Ishikawa (cell line): ENCODE measurements around the gene OR51L1.

Experiments
- CEBPB ChIP-seq: IDR thresholded peaks from 2 replicates; pipeline ENCODE4 v1.6.1; 2012
- CREB1 ChIP-seq: IDR thresholded peaks from 2 replicates; pipeline ENCODE4 v1.6.1; 2012; ENCODE audit warnings: low read depth
- EGR1 ChIP-seq: IDR thresholded peaks from 2 replicates; pipeline ENCODE4 v1.6.1; 2012
- EP300 ChIP-seq: IDR thresholded peaks from 2 replicates; pipeline ENCODE4 v1.6.1; 2012; ENCODE audit warnings: borderline replicate concordance
- FOXM1 ChIP-seq: IDR thresholded peaks from 2 replicates; pipeline ENCODE4 v1.6.1; 2012; ENCODE audit warnings: low read depth, borderline replicate concordance
- NFIC ChIP-seq: IDR thresholded peaks from 2 replicates; pipeline ENCODE4 v1.6.1; 2012
- RAD21 ChIP-seq: IDR thresholded peaks from 2 replicates; pipeline ENCODE4 v1.6.1; 2012; ENCODE audit warnings: low read depth
- REST ChIP-seq: IDR thresholded peaks from 2 replicates; pipeline ENCODE4 v1.6.1; 2012; ENCODE audit warnings: low read depth, mild to moderate bottlenecking
- TAF1 ChIP-seq: IDR thresholded peaks from 2 replicates; pipeline ENCODE4 v1.6.1; 2012; ENCODE audit warnings: low read depth, mild to moderate bottlenecking
- TCF12 ChIP-seq: IDR thresholded peaks from 2 replicates; pipeline ENCODE4 v1.6.1; 2012; ENCODE audit warnings: low read depth
- TEAD4 ChIP-seq: IDR thresholded peaks from 2 replicates; pipeline ENCODE4 v1.6.1; 2012
- YY1 ChIP-seq: IDR thresholded peaks from 2 replicates; pipeline ENCODE4 v1.6.1; 2012; ENCODE audit warnings: low read depth
- ZBTB7A ChIP-seq: IDR thresholded peaks from 2 replicates; pipeline ENCODE4 v1.6.1; 2012; ENCODE audit warnings: low read depth
- TF ChIP-seq, protein P1 (sequence below): IDR thresholded peaks from 2 replicates; pipeline ENCODE4 v1.6.1; 2012
- TF ChIP-seq, protein P2 (sequence below): IDR thresholded peaks from 2 replicates; pipeline ENCODE4 v1.6.1; 2012

Gene OR51L1

GRCh38 chr11:4962816-4963215, 31.8 kb upstream of the OR51L1 start:
- TF ChIP-seq RAD21 (no peak), TAF1 (no peak), TCF12 (no peak), ZBTB7A (no peak), EP300 (no peak), CREB1 (no peak), TEAD4 (no peak), NFIC (no peak), FOXM1 (no peak), EGR1 (no peak), CEBPB (no peak), REST (no peak), YY1 (no peak)
- TF ChIP-seq, protein P1, sequence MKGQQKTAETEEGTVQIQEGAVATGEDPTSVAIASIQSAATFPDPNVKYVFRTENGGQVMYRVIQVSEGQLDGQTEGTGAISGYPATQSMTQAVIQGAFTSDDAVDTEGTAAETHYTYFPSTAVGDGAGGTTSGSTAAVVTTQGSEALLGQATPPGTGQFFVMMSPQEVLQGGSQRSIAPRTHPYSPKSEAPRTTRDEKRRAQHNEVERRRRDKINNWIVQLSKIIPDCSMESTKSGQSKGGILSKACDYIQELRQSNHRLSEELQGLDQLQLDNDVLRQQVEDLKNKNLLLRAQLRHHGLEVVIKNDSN, result no peak
- TF ChIP-seq, protein P2, sequence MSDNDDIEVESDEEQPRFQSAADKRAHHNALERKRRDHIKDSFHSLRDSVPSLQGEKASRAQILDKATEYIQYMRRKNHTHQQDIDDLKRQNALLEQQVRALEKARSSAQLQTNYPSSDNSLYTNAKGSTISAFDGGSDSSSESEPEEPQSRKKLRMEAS, result no peak

DNA sequence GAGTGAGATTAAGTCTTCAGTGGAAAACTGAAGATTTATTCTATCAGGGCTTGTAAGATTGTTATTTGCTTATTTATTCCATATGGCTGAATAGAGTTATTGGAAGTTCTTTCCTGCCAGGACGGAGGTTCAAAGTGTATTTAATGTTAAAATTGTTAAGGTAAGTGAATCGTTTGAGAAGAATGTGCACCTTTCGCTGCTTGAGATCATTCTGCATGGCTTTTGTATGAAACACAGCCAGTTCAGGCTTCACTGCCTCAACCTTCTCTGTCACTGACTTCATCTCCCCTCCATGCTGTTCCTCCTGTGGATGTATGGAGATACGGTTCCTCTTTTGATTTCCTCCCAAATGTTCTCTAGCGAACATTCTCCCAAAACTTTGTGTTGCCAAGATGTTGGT, 19.2 kb upstream of the OR51L1 start:
- TF ChIP-seq EGR1 (no peak), ZBTB7A (no peak), EP300 (no peak), NFIC (no peak), TEAD4 (no peak), FOXM1 (no peak), YY1 (no peak), RAD21 (no peak), TAF1 (no peak)
- TF ChIP-seq, protein P1, result no peak
- TF ChIP-seq, protein P2, result no peak

GRCh38 chr11:4979036-4979435, 15.6 kb upstream of the OR51L1 start:
- no peak for TF ChIP-seq ZBTB7A
- TF ChIP-seq, protein P1, result no peak
- no peak for TF ChIP-seq EGR1
- TF ChIP-seq, protein P2, result no peak
- no peak for TF ChIP-seq TEAD4
- no peak for TF ChIP-seq REST
- TF ChIP-seq EP300, result no peak
- TF ChIP-seq TCF12, result no peak
- TF ChIP-seq RAD21, result no peak
- TF ChIP-seq NFIC, result no peak
- TF ChIP-seq YY1, result no peak
- TF ChIP-seq TAF1, result no peak
- no peak for TF ChIP-seq CREB1
- TF ChIP-seq FOXM1, result no peak
- TF ChIP-seq CEBPB, result no peak

- TF ChIP-seq ZBTB7A (no peak), FOXM1 (no peak), NFIC (no peak), TAF1 (no peak), TCF12 (no peak), TEAD4 (no peak), REST (no peak), YY1 (no peak), EP300 (no peak), CREB1 (no peak), RAD21 (no peak), CEBPB (no peak), EGR1 (no peak)
- TF ChIP-seq, protein P1, result no peak
- TF ChIP-seq, protein P2, result no peak
These were observed 12.0 kb upstream of the OR51L1 start for GRCh38 chr11:4982678-4983077.
